Activated naive CD4-positive, alpha-beta T cell treated with anti-CD3 and anti-CD28 coated beads, Interleukin-2, amount 50 U/mL, for 24 hours (primary cell): ENCODE data around the gene UGT8.

Source experiments
- H3K27ac Mint-ChIP-seq: one replicate; pipeline ENCODE4 v1.8.0; 2021; ENCODE audit warnings: mild to moderate bottlenecking, mixed read lengths
- H3K27me3 Mint-ChIP-seq: one replicate; pipeline ENCODE4 v1.8.0; 2021; ENCODE audit warnings: mixed read lengths
- H3K36me3 Mint-ChIP-seq: one replicate; pipeline ENCODE4 v1.8.0; 2021; ENCODE audit warnings: mixed read lengths
- H3K4me1 Mint-ChIP-seq: one replicate; pipeline ENCODE4 v1.8.0; 2021; ENCODE audit warnings: mixed read lengths
- H3K4me3 Mint-ChIP-seq: one replicate; pipeline ENCODE4 v1.8.0; 2021; ENCODE audit warnings: mild to moderate bottlenecking, mixed read lengths
- H3K9me3 Mint-ChIP-seq: one replicate; pipeline ENCODE4 v1.8.0; 2021; ENCODE audit warnings: mixed read lengths

The UGT8 gene

GRCh38 chr4:114701491-114701890 is 102.9 kb downstream of the UGT8 start:
- Mint-ChIP-seq H3K36me3 (no peaks in the 10 kb centered on the region), H3K4me3 (no peak overlapping the region), H3K9me3 (no peaks in the 10 kb centered on the region), H3K4me1 (no peaks in the 10 kb centered on the region), H3K27me3 (peaks cover 1% of the 10 kb centered on the region), H3K27ac (no peak overlapping the region)

GRCh38 chr4:114717432-114717831 is 118.8 kb downstream of the UGT8 start:
- peaks cover 1% of the 10 kb centered on the region for H3K27me3 Mint-ChIP-seq
- no peaks in the 10 kb centered on the region for H3K36me3 Mint-ChIP-seq
- H3K4me3 Mint-ChIP-seq = no peak overlapping the region
- no peaks in the 10 kb centered on the region for H3K9me3 Mint-ChIP-seq
- H3K4me1 Mint-ChIP-seq = no peaks in the 10 kb centered on the region
- H3K27ac Mint-ChIP-seq = no peak overlapping the region

- no peaks in the 10 kb centered on the region for H3K36me3 Mint-ChIP-seq
- no peaks in the 10 kb centered on the region for H3K9me3 Mint-ChIP-seq
- peaks cover 5% of the 10 kb centered on the region for H3K27me3 Mint-ChIP-seq
- no peaks in the 10 kb centered on the region for H3K4me1 Mint-ChIP-seq
- H3K4me3 Mint-ChIP-seq = no peak overlapping the region
- H3K27ac Mint-ChIP-seq = no peak overlapping the region
Observed at GRCh38 chr4:114725066-114725465, 126.5 kb downstream of the UGT8 start.

- H3K27ac Mint-ChIP-seq = no peak overlapping the region
- H3K9me3 Mint-ChIP-seq = no peaks in the 10 kb centered on the region
- no peaks in the 10 kb centered on the region for H3K36me3 Mint-ChIP-seq
- no peaks in the 10 kb centered on the region for H3K4me1 Mint-ChIP-seq
- no peak overlapping the region for H3K4me3 Mint-ChIP-seq
- H3K27me3 Mint-ChIP-seq = peaks cover 5% of the 10 kb centered on the region
Observed at GRCh38 chr4:114727461-114727860, 128.9 kb downstream of the UGT8 start.
